DND-41 (cell line): ENCODE results near the gene COL23A1.

Source experiments
- ATAC-seq: fragments of 200-7000 bp; cut with Tn5 transposase; 3 replicates; pipeline ENCODE4 v1.9.1; 2021; ENCODE audit warnings: low read depth; ENCODE audit not compliant: insufficient read depth
- DNase-seq: peaks from one replicate; pipeline ENCODE4 v3.0.0-alpha.2; 2020
- H2AFZ ChIP-seq: 2 replicates; pipeline ENCODE4 v1.6.0; 2012; ENCODE audit warnings: low read depth, low read length
- H3K27ac ChIP-seq: 2 replicates; pipeline ENCODE4 v1.5.1; 2012; ENCODE audit warnings: low read length, inconsistent platforms
- H3K27me3 ChIP-seq: fragments of 200-600 bp; sonication (generic); 2 replicates; pipeline ENCODE4 v1.6.0; 2012; ENCODE audit warnings: low read length, mild to moderate bottlenecking, inconsistent platforms; ENCODE audit not compliant: insufficient read depth, poor library complexity
- H3K36me3 ChIP-seq: 2 replicates; pipeline ENCODE4 v1.5.1; 2012; ENCODE audit warnings: low read length, inconsistent platforms; ENCODE audit not compliant: insufficient read depth
- H3K4me1 ChIP-seq: 2 replicates; pipeline ENCODE4 v1.5.1; 2012; ENCODE audit warnings: mild to moderate bottlenecking, low read length; ENCODE audit not compliant: insufficient read depth
- H3K4me2 ChIP-seq: 2 replicates; pipeline ENCODE4 v1.6.0; 2012; ENCODE audit warnings: mild to moderate bottlenecking, moderate library complexity, low read length, inconsistent platforms; ENCODE audit not compliant: insufficient read depth
- H3K4me3 ChIP-seq, 2 experiments: fragments of 200-600 bp in 1 of 2; shearing (Covaris generic) in 1 of 2; 2 replicates each; pipeline ENCODE4 v1.5.1; 2012 to 2016; ENCODE audit warnings: inconsistent platforms in 2 of 2, low read length in 2 of 2, mild to moderate bottlenecking in 2 of 2, low read depth in 1 of 2, moderate library complexity in 1 of 2
- H3K79me2 ChIP-seq: 2 replicates; pipeline ENCODE4 v1.6.0; 2012; ENCODE audit warnings: low read length, inconsistent platforms; ENCODE audit not compliant: insufficient read depth
- H3K9ac ChIP-seq: 2 replicates; pipeline ENCODE4 v1.6.0; 2012; ENCODE audit warnings: low read depth, mild to moderate bottlenecking, inconsistent platforms, low read length, moderate library complexity
- H3K9me3 ChIP-seq: 2 replicates; pipeline ENCODE4 v1.5.1; 2012; ENCODE audit warnings: low read length, moderate library complexity, mild to moderate bottlenecking, inconsistent platforms; ENCODE audit not compliant: insufficient read depth, severe bottlenecking
- H4K20me1 ChIP-seq: 2 replicates; pipeline ENCODE4 v1.6.0; 2012; ENCODE audit warnings: low read length; ENCODE audit not compliant: insufficient read depth
- EZH2 ChIP-seq: IDR thresholded peaks from 3 replicates; pipeline ENCODE4 v1.6.1; 2012; ENCODE audit warnings: borderline replicate concordance, low read depth, mild to moderate bottlenecking, moderate library complexity, low read length, inconsistent platforms; ENCODE audit not compliant: severe bottlenecking
- TF ChIP-seq, protein P1 (sequence below): IDR thresholded peaks from 2 replicates; pipeline ENCODE4 v1.5.1; 2012; ENCODE audit warnings: borderline replicate concordance, low read length, moderate library complexity, mild to moderate bottlenecking; ENCODE audit not compliant: poor library complexity, severe bottlenecking; ENCODE audit errors: extremely low read depth

COL23A1 gene

DNA sequence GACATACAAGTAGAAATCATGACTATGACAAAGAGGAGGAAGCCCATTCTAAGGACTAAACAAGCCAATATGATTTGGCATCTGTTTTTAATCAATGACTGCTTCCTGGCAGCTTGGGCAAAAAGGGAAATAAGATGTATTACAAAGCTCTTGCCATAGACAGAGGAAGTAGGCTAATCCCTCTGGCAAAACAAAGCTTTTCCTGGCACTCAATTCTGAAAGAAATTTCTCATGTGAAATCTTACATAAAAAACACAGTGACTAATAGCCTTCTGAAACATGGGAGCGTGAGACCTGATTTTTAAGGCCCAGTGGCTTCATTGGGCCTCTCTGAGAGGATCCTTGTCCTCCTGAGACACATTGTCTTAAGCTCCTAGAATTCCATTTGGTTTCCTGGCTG is 93.6 kb downstream of the COL23A1 start:
- no peaks in the 10 kb centered on the region for H3K79me2 ChIP-seq

GRCh38 chr5:178496214-178496613 is 94.0 kb downstream of the COL23A1 start:
- H3K27me3 ChIP-seq: no peaks in the 10 kb centered on the region
- no peak overlapping the region for H3K27ac ChIP-seq
- no peak overlapping the region for H3K4me3 ChIP-seq
- TF ChIP-seq, protein P1, sequence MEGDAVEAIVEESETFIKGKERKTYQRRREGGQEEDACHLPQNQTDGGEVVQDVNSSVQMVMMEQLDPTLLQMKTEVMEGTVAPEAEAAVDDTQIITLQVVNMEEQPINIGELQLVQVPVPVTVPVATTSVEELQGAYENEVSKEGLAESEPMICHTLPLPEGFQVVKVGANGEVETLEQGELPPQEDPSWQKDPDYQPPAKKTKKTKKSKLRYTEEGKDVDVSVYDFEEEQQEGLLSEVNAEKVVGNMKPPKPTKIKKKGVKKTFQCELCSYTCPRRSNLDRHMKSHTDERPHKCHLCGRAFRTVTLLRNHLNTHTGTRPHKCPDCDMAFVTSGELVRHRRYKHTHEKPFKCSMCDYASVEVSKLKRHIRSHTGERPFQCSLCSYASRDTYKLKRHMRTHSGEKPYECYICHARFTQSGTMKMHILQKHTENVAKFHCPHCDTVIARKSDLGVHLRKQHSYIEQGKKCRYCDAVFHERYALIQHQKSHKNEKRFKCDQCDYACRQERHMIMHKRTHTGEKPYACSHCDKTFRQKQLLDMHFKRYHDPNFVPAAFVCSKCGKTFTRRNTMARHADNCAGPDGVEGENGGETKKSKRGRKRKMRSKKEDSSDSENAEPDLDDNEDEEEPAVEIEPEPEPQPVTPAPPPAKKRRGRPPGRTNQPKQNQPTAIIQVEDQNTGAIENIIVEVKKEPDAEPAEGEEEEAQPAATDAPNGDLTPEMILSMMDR: no peak
- TF ChIP-seq EZH2: no peak
- no peak for ATAC-seq
- H3K36me3 ChIP-seq: no peaks in the 10 kb centered on the region
- H4K20me1 ChIP-seq: no peaks in the 10 kb centered on the region
- no peaks in the 10 kb centered on the region for H3K9me3 ChIP-seq
- H3K9ac ChIP-seq: no peak overlapping the region
- H3K79me2 ChIP-seq: no peaks in the 10 kb centered on the region
- DNase-seq: no peak
- no peaks in the 10 kb centered on the region for H3K4me1 ChIP-seq
- H3K4me2 ChIP-seq: no peak overlapping the region
- no peak overlapping the region for H2AFZ ChIP-seq

More for the DNA sequence above, 93.6 kb downstream of the COL23A1 start:
- no peak overlapping the region for H2AFZ ChIP-seq
- H3K36me3 ChIP-seq: no peaks in the 10 kb centered on the region
- H3K9me3 ChIP-seq: no peaks in the 10 kb centered on the region
- ATAC-seq (no peak), DNase-seq (no peak)
- H3K27me3 ChIP-seq: no peaks in the 10 kb centered on the region
- no peak overlapping the region for H3K4me2 ChIP-seq
- H3K9ac ChIP-seq: no peak overlapping the region
- no peaks in the 10 kb centered on the region for H3K4me1 ChIP-seq
- H4K20me1 ChIP-seq: no peaks in the 10 kb centered on the region
- TF ChIP-seq, protein P1: no peak
- TF ChIP-seq EZH2: no peak
- no peak overlapping the region for H3K27ac ChIP-seq
- H3K4me3 ChIP-seq: no peak overlapping the region

DNA sequence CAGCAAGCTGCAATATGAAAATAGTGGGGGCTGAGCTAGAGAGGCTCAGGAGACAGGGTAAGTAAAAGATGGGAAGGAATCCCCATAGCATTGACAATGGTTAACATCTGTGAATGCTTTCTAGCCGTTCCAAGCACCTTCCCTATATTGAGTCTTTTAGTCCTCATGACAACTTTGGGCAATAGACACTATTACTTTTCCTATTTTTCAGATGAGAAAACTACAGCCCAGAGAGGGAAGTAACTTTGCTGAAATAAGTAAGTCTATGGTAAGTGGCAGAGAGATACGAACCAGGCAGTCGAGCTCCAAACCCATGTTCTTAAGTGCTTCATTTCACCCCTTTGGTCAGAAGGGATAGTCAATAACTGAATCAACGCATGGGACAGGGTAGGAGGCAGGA is 94.5 kb downstream of the COL23A1 start:
- no peak overlapping the region for H3K4me3 ChIP-seq
- H3K9ac ChIP-seq: no peak overlapping the region
- H4K20me1 ChIP-seq: no peaks in the 10 kb centered on the region
- DNase-seq: no peak
- no peak overlapping the region for H3K27ac ChIP-seq
- H3K4me2 ChIP-seq: no peak overlapping the region
- H3K9me3 ChIP-seq: no peaks in the 10 kb centered on the region
- no peak overlapping the region for H2AFZ ChIP-seq
- H3K27me3 ChIP-seq: no peaks in the 10 kb centered on the region
- no peak for ATAC-seq
- no peaks in the 10 kb centered on the region for H3K79me2 ChIP-seq
- H3K36me3 ChIP-seq: no peaks in the 10 kb centered on the region
- TF ChIP-seq, protein P1: no peak
- TF ChIP-seq EZH2: no peak
- no peaks in the 10 kb centered on the region for H3K4me1 ChIP-seq

DNA sequence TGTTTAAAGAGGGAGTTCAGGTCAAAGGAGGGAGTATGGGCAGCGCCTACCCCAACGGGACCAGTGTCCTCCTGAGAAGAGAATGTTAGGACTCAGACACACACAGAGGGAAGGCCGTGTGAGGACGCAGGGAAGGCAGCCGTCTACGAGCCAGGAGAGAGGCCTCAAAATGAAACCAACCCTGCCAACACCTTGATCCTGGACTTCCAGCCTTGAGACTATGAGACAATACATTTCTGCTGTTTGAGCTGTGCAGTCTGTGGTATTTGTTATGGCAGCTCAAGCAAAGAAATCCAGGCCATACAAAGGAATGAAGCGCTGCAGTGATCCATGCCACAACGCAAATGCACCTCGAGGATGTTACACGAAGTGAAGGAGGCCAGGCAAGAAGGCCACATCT is 97.9 kb downstream of the COL23A1 start:
- H3K27ac ChIP-seq: no peak overlapping the region
- no peaks in the 10 kb centered on the region for H3K36me3 ChIP-seq
- no peak for DNase-seq
- TF ChIP-seq, protein P1: no peak
- no peak for TF ChIP-seq EZH2
- no peak for ATAC-seq
- H3K79me2 ChIP-seq: no peaks in the 10 kb centered on the region
- no peaks in the 10 kb centered on the region for H3K27me3 ChIP-seq
- no peak overlapping the region for H3K4me2 ChIP-seq
- H3K4me1 ChIP-seq: no peaks in the 10 kb centered on the region
- H3K4me3 ChIP-seq: no peak overlapping the region
- H4K20me1 ChIP-seq: no peaks in the 10 kb centered on the region
- H3K9me3 ChIP-seq: no peaks in the 10 kb centered on the region
- no peak overlapping the region for H3K9ac ChIP-seq
- H2AFZ ChIP-seq: no peak overlapping the region
